ENCODE data around the gene SLFNL1.

The SLFNL1 gene

GRCh38 chr1:41021526-41022308 is at the start of gene SLFNL1:
Gene SLFNL1 (minus strand): TSS chr1:41021725. CDS start chr1:41020660, 1,065 bp downstream.
- no peak for DNase-seq (ENCODE audit: insufficient read length, low spot score)
- FAIRE-seq = no peak

DNA sequence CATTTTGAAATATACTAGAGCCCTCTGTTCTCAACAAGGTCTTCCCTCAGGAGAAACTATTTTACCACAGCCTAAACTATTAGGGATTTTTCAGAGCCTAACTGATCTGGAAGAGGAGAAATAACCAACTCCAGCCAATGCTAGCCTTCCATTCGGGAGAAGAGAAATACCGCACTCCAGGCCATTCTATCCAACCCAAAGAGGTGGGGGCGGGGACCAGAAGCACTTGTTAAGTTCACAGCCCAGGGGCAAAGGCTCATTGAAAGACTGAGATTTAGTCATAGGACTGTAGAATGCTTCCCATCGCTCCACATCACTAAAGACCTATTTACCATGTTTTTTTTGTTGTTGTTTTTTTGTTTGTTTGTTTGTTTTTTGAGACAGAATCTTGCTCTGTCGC is 35.4 kb upstream of the SLFNL1 start:
- DNase-seq (ENCODE audit: insufficient read length, low spot score) = no peak
- no peak for FAIRE-seq

GRCh38 chr1:41053316-41053715 is 31.8 kb upstream of the SLFNL1 start:
- DNase-seq (ENCODE audit: insufficient read length, low spot score) (no peak), FAIRE-seq (no peak)

GRCh38 chr1:41051022-41051421 is 29.5 kb upstream of the SLFNL1 start:
- DNase-seq (ENCODE audit: insufficient read length, low spot score) = no peak
- FAIRE-seq = no peak

DNA sequence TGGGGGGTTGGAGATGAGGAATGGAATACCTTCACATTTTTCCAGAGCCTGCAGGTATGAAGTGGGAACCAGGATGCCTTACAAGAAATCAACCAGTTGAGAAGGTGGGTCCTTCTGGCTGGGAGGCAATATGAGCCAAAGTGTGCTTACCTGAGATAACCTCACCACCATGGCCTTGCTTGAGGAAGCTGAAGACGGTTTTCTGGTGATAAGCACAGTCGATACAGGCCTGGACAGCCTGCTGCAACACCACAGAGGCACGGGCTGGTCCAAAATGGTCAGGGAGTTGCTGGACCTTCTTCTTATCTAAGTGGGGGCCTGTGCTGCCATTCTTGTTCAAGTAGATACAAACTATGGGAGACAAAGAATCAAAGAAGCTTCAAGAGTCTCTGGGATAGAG is 27.0 kb upstream of the SLFNL1 start:
- FAIRE-seq (no peak), DNase-seq (ENCODE audit: insufficient read length, low spot score) (no peak)

DNA sequence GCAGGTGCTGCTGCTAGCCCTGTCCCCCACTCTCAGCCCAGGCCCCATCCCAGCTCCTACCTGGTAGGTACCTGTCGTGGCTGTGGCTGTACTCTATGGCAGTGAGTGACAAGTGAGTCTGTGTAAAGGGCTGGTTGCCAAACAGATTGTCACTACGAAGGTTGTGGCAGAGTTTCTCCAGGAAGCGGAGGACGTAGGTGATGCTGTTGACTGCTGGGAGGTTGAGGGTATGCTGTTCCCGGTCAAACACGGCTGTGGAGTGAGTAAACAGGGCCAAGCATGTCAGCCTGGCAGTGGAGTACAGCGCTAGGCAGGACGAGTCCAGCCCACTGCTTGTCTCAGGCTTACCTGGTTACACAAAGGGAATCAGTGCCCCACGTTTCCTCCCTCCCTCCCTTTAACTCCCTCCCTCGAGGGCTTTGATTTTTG is 24.8 kb upstream of the SLFNL1 start:
- FAIRE-seq = peak; percentile 40
- DNase-seq (ENCODE audit: insufficient read length, low spot score) = no peak

DNA sequence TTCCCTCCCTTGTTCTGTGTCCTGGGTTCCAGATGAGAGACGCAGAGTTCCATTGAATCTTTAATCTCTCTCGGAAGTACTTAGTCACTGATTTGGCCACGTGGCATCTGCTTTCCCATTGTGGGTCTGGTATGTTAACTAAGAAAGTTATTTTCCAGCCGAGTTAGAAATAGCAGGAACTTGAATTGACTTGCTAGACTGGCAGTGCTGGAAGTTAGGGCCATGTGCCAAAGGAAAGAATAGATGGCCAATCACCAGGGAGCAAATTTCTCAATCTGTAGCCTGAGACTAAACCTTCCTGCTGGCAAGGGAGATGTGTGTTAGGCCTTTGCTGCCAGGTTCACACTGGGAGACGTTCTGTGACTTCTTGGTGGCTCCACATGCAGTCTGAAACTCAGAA is 24.2 kb upstream of the SLFNL1 start:
- FAIRE-seq (no peak), DNase-seq (ENCODE audit: insufficient read length, low spot score) (no peak)

- no peak for DNase-seq (ENCODE audit: insufficient read length, low spot score)
- FAIRE-seq = no peak
Observed at GRCh38 chr1:41044187-41044586, 22.7 kb upstream of the SLFNL1 start.

GRCh38 chr1:41041614-41042270 is 20.2 kb upstream of the SLFNL1 start:
- no peak for DNase-seq (ENCODE audit: insufficient read length, low spot score)
- FAIRE-seq = no peak

DNA sequence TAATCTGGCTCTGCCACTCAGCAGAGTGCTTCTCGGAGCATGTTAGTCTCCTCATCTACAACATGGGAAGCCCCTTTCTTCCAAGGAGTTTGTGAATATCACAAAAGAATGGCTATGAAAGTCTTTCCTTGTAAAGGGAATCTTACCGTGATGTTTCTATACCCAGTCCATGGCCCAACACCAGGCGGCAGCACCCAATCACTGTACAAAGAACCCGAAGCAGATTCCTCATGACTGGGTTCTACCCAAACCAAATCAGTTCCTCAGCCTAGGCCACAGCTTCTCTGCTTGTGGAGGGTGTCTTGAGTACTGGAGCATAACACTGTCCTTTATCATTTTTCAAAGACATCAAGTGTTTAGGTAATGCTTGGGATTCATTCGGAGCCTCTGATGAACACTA is 16.6 kb upstream of the SLFNL1 start:
- no peak for FAIRE-seq
- DNase-seq (ENCODE audit: insufficient read length, low spot score) = no peak

DNA sequence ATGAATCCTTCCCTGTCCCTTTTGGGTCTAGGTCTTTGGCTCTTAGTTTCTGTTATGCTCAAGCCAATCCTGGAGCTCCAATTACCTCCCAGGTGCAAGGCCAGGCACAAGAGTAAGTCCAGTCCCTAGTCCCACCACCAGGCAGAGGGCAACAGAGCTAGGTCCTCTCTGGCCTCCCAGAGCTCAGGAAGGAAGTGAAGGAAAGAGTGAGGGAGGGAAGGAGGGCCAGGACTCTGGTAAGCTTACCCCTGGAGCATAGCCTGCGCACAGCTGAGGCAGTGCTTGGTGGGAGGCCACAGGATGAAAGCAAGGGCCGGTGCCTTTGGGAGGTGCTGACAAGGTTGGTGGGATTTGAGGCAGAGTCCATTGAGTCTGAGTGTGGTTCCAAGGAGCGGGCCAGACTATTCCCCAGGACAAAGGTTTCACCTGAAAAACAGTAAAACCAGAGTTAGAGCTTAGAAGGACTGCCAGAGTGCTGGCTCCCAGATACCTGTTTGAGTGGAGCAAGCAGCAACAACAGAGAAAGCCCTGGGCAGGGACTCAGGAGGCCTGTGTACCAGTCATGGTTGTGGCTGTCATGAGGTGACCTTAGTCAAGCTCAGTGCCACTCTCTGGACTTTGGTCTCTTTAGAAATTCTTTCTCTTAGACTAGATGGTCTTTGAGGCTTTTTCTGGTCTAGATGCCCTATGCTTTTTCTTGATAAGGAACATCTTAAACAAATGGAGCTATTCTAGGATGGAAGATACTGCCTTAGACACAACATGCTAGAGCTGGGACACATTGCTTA is 15.8 kb upstream of the SLFNL1 start:
- no peak for DNase-seq (ENCODE audit: insufficient read length, low spot score)
- FAIRE-seq = no peak

GRCh38 chr1:41033272-41033671 is 11.7 kb upstream of the SLFNL1 start:
- FAIRE-seq (no peak), DNase-seq (ENCODE audit: insufficient read length, low spot score) (no peak)

- DNase-seq (ENCODE audit: insufficient read length, low spot score) (no peak), FAIRE-seq (no peak)
Observed at GRCh38 chr1:41032147-41032546, 10.6 kb upstream of the SLFNL1 start.

- DNase-seq (ENCODE audit: insufficient read length, low spot score) = no peak
- FAIRE-seq = no peak
Observed at GRCh38 chr1:41030872-41031616, 9.5 kb upstream of the SLFNL1 start.

- FAIRE-seq (no peak), DNase-seq (ENCODE audit: insufficient read length, low spot score) (no peak)
Observed at GRCh38 chr1:41028034-41028642, 6.6 kb upstream of the SLFNL1 start.

DNA sequence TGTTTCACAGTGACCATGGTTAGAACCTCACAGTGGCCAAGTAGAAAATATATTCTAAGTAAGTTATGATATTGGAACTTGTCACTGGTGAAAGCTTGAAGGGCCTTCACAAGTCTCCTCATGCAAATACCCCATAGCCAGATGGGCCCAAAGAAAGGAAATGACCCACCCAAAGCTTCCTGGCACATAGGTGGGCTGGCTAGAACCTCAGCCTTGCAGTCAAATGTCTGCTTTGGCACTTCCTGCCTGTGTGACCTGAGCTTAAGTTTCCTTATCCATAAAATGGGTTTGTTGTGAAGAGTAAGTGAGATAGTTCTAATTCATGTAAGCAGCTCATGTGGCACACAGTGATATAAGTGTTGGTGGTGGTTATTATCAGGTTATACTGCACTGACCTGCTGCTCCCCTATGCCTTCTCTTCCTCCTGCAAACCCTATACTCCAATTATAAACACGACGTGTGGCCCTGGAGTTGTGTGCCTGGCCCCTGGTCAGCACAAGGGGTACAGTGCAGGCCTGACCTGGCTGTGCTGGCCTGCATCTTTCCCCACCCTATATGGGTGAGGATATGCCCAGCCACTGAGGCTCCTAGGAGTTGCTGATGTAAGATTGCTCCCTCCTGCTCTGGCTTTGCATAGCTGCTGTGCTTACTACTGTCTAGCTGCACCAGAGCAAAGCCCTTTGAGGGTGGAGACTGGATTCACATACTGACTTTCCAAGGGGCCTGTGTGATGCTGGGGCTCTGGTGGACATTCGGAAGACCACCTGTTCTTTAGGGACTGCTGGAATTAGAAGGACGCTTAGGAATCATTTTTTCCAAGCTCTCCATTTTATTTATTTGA is 4.7 kb upstream of the SLFNL1 start:
- no peak for DNase-seq (ENCODE audit: insufficient read length, low spot score)
- no peak for FAIRE-seq

DNA sequence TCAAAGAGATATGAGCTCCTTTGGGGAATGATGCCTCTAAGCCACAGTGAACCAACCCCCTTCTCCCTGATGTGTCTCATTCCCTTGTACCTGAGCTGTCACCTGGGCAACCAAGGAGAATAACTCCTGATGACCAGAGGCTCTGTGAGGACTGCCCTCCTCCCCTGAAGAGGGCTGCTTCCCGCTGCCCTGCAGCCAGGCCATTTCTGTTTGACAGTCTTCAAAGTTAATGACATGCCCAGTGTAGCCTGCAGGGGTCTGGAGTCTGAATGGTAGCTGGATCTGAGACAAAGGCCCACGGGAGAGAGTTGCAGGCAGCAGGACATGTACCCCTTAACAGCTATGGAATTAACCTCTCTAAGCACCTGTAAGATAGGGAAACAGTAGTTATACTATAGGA is 3.4 kb upstream of the SLFNL1 start:
- DNase-seq (ENCODE audit: insufficient read length, low spot score) = no peak

GRCh38 chr1:41023279-41023990 is 1.9 kb upstream of the SLFNL1 start:
- DNase-seq (ENCODE audit: insufficient read length, low spot score) (peak; percentile 29), FAIRE-seq (no peak)

More for the DNA sequence above, 3.4 kb upstream of the SLFNL1 start:
- FAIRE-seq = no peak

DNA sequence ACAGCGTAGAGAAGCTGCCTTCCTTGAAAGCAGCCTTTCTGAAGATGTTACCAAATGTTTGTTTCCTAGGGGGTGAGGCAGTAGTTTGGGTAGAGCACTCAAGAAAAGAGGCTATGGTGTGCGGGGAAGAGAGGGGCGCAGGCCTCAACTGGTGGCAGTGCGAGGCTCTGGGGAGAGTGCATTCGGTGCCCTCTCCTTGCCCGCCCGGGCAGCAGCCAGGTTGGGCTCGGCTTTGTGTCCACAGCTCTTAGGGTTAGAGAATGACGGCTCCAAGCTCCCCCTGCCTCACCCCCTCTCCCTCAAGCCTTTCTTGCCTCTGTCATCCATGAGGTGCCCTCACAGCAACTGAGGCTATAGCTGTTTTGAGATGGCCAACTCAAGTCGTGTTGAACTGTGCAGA is 899 bp upstream of the SLFNL1 start:
- no peak for FAIRE-seq

More for the DNA sequence above, 899 bp upstream of the SLFNL1 start:
- DNase-seq (ENCODE audit: insufficient read length, low spot score) = no peak
